ENCODE results near the gene KNSTRN.

DNA sequence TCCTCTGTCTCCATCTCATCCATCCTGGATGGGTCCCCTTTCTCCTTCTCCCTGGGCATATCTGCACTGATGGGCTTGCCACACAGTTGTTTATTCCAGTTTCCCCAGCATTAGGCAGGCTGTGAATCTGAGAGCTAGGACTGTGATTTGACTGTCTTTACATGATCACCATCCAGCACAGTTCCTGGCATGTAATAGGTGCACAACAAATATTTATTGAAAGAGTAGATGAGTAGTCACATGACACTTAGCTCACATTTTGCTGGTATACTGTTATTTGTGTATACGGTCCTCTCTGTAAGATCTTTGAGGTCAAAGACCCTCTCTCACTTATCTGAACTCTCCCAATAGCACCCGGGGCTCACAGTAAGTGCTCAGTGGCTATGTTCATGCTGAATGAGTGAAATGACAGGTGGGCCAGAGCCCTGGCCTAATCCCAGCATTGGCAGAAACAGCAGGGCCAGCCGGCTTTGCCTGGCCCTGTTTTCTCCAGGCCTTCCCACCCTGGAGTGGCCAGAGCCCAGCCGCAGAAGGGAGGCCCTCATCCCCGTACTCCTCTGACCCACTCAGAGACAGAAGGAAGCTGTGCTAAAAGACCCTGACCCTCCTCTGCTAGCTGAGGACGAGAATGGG, 42.1 kb downstream of the KNSTRN start:
- TF ChIP-seq, protein P1, sequence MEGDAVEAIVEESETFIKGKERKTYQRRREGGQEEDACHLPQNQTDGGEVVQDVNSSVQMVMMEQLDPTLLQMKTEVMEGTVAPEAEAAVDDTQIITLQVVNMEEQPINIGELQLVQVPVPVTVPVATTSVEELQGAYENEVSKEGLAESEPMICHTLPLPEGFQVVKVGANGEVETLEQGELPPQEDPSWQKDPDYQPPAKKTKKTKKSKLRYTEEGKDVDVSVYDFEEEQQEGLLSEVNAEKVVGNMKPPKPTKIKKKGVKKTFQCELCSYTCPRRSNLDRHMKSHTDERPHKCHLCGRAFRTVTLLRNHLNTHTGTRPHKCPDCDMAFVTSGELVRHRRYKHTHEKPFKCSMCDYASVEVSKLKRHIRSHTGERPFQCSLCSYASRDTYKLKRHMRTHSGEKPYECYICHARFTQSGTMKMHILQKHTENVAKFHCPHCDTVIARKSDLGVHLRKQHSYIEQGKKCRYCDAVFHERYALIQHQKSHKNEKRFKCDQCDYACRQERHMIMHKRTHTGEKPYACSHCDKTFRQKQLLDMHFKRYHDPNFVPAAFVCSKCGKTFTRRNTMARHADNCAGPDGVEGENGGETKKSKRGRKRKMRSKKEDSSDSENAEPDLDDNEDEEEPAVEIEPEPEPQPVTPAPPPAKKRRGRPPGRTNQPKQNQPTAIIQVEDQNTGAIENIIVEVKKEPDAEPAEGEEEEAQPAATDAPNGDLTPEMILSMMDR (conservative IDR thresholded peaks at IDR 0.05; ENCODE audit: low read depth, low read length) = no peak
- TF ChIP-seq RAD21 (IDR thresholded peaks at IDR 0.05; ENCODE audit: low read length) (no peak), MAFK (IDR thresholded peaks at IDR 0.05; ENCODE audit: low read depth, low read length) (no peak)
